Sciatic nerve (tissue), 2 donors: ENCODE data around the gene HPSE2. TPM values are rescaled to one million over a fixed set of nuclear protein-coding genes. Genes with fewer than 3 reads are reported as not detected.

Experiments
- ATAC-seq: fragments of 200-7000 bp; cut with Tn5 transposase; one replicate; pipeline ENCODE4 v1.9.1; 2020; ENCODE audit warnings: mild to moderate bottlenecking, moderate library complexity
- DNase-seq: peaks from one replicate; pipeline ENCODE4 v3.0.0-alpha.2; 2020; ENCODE audit warnings: low spot score
- intact Hi-C: fragments of 100-400 bp; cut with DNase I; formaldehyde crosslinking; loops from one replicate; pipeline ENCODE4 v1.14.2; 2022
- total RNA-seq: library from RNA; stranded (reverse); fragmentation: NEBNext Ultra II Directional; extraction: Animal tissue kit (Norgen Biotek cat#: 25700); gene quantifications from one replicate; pipeline ENCODE4 v1.2.1, GENCODE V29; 2021
- donor health status: DM: no; HTN: no; CAD: no.
- donor health status: DM: no; HTN: no; CAD: no.

The HPSE2 gene
- total RNA-seq, 1 donor from 2014 or later = 1.7 TPM

- ATAC-seq (no peak), DNase-seq (no peak)
- intact Hi-C loops = no loop called here
Measured at GRCh38 chr10:98664329-98665042, 571.2 kb downstream of the HPSE2 start.

- peak; percentile 44 for ATAC-seq
- intact Hi-C loops = no loop called here
- no peak for DNase-seq
Measured at GRCh38 chr10:98659951-98660350, 575.7 kb downstream of the HPSE2 start.

GRCh38 chr10:98655492-98655891 is 580.2 kb downstream of the HPSE2 start:
- DNase-seq = no peak
- intact Hi-C loops = no loop called here
- ATAC-seq = no peak

DNA sequence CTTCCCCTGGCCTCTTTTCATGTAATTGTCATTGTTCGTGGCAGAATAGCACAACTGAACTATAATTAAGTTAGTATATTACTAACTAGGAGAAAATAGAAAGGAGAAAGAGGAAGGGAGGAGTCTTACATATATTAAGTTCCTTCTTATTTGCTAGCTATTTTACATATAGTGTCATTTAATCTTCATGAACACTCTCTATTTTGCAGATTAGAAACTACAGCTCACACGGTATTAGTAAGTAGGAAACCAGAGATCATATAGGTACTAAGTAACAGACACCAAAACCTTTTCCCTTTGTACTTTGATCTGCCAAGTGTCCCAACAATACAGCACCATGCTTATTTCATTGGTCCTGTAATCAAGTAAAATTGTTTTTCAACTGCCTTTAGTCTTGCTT is 586.5 kb downstream of the HPSE2 start:
- intact Hi-C loops = no loop called here
- DNase-seq = no peak
- ATAC-seq = no peak

- no peak for ATAC-seq
- DNase-seq = no peak
- intact Hi-C loops = no loop called here
Measured at GRCh38 chr10:98646998-98647917, 588.4 kb downstream of the HPSE2 start.

DNA sequence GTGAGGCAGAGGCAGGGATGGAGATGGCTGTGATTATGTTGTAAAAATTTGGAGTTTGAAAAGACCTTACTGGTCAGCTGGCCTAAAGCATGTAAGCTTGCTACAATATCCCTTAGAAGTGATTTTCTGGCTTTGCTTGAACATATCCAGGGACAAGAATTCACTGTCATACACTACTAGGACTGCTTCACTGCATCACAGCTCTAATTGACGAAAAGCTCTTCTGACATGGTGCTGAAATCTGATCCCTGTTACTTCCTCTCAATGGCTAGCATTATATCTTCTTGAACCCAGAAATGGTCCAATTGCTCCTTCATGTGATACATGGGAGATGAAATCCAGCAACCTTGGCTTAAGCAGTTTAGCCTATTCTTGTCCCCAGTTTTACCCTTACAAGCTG is 591.2 kb downstream of the HPSE2 start:
- DNase-seq (no peak), ATAC-seq (no peak)
- intact Hi-C loops = no loop called here

- DNase-seq = no peak
- ATAC-seq = no peak
- intact Hi-C loops = no loop called here
Measured at GRCh38 chr10:98642281-98642680, 593.4 kb downstream of the HPSE2 start.

DNA sequence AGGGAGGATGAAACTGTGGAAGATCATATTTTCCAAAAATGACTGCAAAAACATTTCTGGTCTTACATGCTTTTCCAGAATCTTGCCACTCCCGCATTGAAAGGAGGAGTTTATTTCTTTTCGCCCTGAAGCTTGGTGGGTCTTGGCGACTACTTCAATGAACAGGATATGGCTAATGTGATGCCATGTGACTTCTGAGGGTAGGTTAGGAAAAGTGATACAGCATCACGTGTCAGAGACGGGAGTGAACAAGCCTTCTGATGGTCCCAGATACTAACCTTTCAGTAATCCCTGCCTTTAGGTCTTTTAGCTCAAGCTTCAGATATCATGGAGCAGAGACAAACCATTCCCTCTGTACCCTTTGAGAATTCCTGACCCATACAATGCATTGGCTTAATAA is 596.7 kb downstream of the HPSE2 start:
- intact Hi-C loops = no loop called here
- DNase-seq = no peak
- ATAC-seq = no peak

DNA sequence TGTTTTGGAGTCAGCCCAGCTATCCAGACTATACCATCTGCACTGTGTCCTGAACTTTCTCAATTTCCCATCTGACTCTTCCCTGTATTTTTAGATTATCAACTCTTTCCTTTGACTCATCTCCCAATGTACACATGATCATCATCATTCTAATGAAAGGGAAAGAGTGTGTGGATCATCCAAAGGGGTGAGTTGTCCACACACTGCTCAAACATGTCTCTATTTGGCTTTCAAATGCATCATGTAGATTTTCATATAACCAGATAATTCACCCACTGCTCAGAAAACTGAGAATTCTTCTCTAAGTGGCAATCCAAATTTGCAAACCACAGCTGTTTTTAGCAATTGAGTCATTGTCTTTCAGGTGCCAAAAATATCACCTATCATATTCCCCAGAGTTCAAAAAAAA is 598.7 kb downstream of the HPSE2 start:
- intact Hi-C loops = no loop called here
- ATAC-seq (no peak), DNase-seq (no peak)

GRCh38 chr10:98632456-98633150 is 603.0 kb downstream of the HPSE2 start:
- DNase-seq = no peak
- intact Hi-C loops = no loop called here
- ATAC-seq = no peak

DNA sequence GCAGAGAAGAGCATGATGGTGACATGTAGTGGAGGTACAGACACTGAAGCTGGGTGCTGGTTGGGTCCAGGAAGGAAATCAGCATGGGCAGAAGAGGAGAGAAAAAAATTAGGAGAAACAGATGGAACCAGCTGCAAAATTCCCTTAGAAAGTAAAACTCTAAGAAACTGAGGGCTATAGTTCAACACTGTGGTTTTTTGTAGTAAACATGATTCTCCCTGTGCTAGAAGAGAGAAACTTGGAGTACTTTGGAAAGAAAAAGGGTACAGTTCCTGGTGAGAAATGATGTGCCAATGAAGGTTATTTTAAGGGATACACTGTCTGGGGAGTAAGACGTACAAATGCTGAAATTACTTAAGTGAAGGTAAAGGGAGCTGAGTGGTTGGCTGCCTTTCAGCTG is 607.4 kb downstream of the HPSE2 start:
- ATAC-seq = peak; percentile 60
- DNase-seq = no peak
- intact Hi-C loops = no loop called here

- ATAC-seq (no peak), DNase-seq (no peak)
- intact Hi-C loops = no loop called here
Measured at GRCh38 chr10:98627711-98628110, 607.9 kb downstream of the HPSE2 start.

DNA sequence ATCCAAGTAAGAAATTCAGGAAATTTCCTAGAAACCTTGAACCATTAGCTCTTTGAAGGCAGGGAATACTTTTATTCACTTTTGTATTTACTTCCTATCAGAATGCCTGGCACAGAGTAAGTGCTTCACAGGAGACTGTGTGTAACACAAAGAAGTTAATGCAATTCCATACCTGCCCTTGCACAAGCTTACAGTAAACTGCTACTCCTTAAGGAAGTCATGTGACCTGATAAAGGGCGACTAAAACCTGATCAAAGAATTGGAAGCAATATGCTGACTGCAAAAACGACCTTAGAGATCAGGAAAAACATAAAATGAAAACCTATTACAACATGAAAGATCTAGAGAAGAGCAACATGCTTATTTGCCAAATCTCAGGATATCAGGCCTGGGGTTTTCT is 610.7 kb downstream of the HPSE2 start:
- DNase-seq (no peak), ATAC-seq (no peak)
- intact Hi-C loops = no loop called here

DNA sequence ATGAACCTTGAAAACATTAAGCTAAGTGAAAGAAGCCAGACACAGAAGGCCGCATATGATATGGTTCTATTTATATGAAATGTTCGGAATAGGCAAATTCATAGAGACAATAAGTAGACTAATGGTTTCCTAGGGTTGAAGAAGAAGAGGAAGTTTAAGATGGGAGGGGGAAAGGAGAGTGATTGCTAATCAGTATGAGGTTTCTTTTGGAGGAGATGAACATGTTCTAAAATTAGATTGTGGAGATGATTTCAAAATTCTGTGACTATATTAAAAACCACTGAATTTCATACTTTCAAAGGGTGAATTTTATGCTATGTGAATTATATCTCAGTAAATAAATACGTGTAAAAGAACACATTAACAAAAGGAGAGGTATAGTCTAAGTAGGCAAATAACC is 612.5 kb downstream of the HPSE2 start:
- DNase-seq = no peak
- no peak for ATAC-seq
- intact Hi-C loops = no loop called here

DNA sequence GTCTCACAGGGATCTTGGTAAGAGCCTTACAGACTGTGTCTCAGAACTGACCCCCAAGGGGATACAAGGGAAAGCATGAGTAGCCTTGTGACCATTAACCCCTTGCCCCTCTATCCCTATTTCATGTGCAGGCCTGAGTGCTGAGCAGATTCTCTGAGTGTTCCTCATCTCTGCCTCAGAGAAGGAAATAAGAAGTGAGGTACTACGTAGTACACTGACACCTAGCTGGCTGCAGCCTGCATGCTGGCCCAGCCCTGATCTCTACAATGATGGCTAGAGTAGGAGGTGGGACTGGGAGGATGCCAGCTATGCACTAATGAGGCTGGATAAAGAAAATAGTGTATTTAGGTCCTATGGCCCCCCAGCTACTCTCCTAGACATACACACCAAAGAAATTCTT is 614.0 kb downstream of the HPSE2 start:
- ATAC-seq = no peak
- intact Hi-C loops = no loop called here
- DNase-seq = no peak

GRCh38 chr10:98620503-98620902 is 615.1 kb downstream of the HPSE2 start:
- intact Hi-C loops = no loop called here
- ATAC-seq = no peak
- no peak for DNase-seq

- DNase-seq (no peak), ATAC-seq (no peak)
- intact Hi-C loops = no loop called here
Measured at GRCh38 chr10:98619446-98619845, 616.2 kb downstream of the HPSE2 start.

GRCh38 chr10:98617906-98618520 is 617.6 kb downstream of the HPSE2 start:
- ATAC-seq (no peak), DNase-seq (no peak)
- intact Hi-C loops = no loop called here

GRCh38 chr10:98613446-98613845 is 622.2 kb downstream of the HPSE2 start:
- ATAC-seq (no peak), DNase-seq (no peak)
- intact Hi-C loops = no loop called here
